Thoracic aorta (tissue), 2 donors: Measurements from ENCODE around the gene FAM83E. TPM values are rescaled to one million over a fixed set of nuclear protein-coding genes. Genes with fewer than 3 reads are reported as not detected.
"Not testable (repeated sequence)": the region's sequence is repeated elsewhere in the genome, so short reads cannot be mapped to it uniquely, and the experiment has no call there.

Experiments
- ATAC-seq: fragments of 150-250 bp; one replicate; pipeline ENCODE4 v1.8.0; 2017; ENCODE audit warnings: low read depth; ENCODE audit not compliant: insufficient number of reproducible peaks, low FRiP score
- DNase-seq: peaks from one replicate; pipeline ENCODE4 v3.0.0-alpha.2; 2020; ENCODE audit warnings: low spot score
- H3K27ac ChIP-seq, 2 donors: fragments of 200-600 bp; sonication (generic); 1 replicate in 1 of 2; 2 replicates in 1 of 2; pipeline ENCODE4 v1.5.1; 2016; ENCODE audit warnings: mild to moderate bottlenecking in 2 of 2, moderate library complexity in 2 of 2
- H3K27me3 ChIP-seq: fragments of 200-600 bp; sonication (generic); replicated peaks from 2 replicates; pipeline ENCODE4 v1.6.0; 2016; ENCODE audit warnings: mild to moderate bottlenecking; ENCODE audit not compliant: insufficient read depth
- H3K36me3 ChIP-seq: fragments of 200-600 bp; sonication (generic); one replicate; pipeline ENCODE4 v1.5.1; 2016
- H3K4me1 ChIP-seq, 2 donors: fragments of 200-600 bp; sonication (generic); 1 replicate in 1 of 2; 2 replicates in 1 of 2; pipeline versions ENCODE4 v1.5.1 to v1.6.0; 2016; ENCODE audit warnings: low read depth in 2 of 2, mild to moderate bottlenecking in 1 of 2; ENCODE audit not compliant: control insufficient read depth in 1 of 2
- H3K4me3 ChIP-seq: fragments of 200-600 bp; sonication (generic); 2 replicates; pipeline ENCODE4 v1.5.1; 2016; ENCODE audit warnings: mild to moderate bottlenecking
- H3K9me3 ChIP-seq: fragments of 200-600 bp; sonication (generic); 2 replicates; pipeline ENCODE4 v1.5.1; 2016
- CTCF ChIP-seq: fragments of 200-600 bp; sonication (generic); IDR thresholded peaks from one replicate; pipeline ENCODE4 v1.5.1; 2019; ENCODE audit warnings: antibody characterized with exemption
- total RNA-seq, 2 donors: library from RNA; depleted of rRNA; stranded (reverse); fragments of >200 nt; gene quantifications; one replicate each; pipeline versions ENCODE4 v1.1.0 to v1.2.3, GENCODE V29; 2016

FAM83E gene
- total RNA-seq, 2 donors from 2014 or later: 2.0 TPM; not detected in 1

GRCh38 chr19:48659768-48660167 is 44.9 kb upstream of the FAM83E start:
- Histone ChIP-seq H3K4me1 (peaks cover 0 to 6% of the 10 kb centered on the region in 2 donors), H3K27ac (no peak overlapping the region), H3K9me3 (no peaks in the 10 kb centered on the region), H3K27me3 (no peaks in the 10 kb centered on the region), H3K4me3 (no peak overlapping the region), H3K36me3 (no peaks in the 10 kb centered on the region)
- ATAC-seq: no peak
- TF ChIP-seq CTCF: no peak
- DNase-seq: no peak

- TF ChIP-seq CTCF: no peak
- Histone ChIP-seq H3K9me3 (no peaks in the 10 kb centered on the region), H3K36me3 (no peaks in the 10 kb centered on the region), H3K27ac (no peak overlapping the region), H3K27me3 (no peaks in the 10 kb centered on the region), H3K4me3 (no peak overlapping the region), H3K4me1 (peaks cover 0 to 6% of the 10 kb centered on the region in 2 donors)
- no peak for ATAC-seq
- no peak for DNase-seq
Measured at GRCh38 chr19:48658483-48658882, 43.6 kb upstream of the FAM83E start.

GRCh38 chr19:48657828-48658227 is 43.0 kb upstream of the FAM83E start:
- not testable (repeated sequence) for ATAC-seq, H3K27ac ChIP-seq, H3K36me3 ChIP-seq, H3K4me1 ChIP-seq, H3K9me3 ChIP-seq, H3K4me3 ChIP-seq, H3K27me3 ChIP-seq, DNase-seq

- ATAC-seq: no peak
- no peak overlapping the region for H3K27ac ChIP-seq
Measured at GRCh38 chr19:48656840-48657474, 42.1 kb upstream of the FAM83E start.

GRCh38 chr19:48654299-48655059 is 39.6 kb upstream of the FAM83E start:
- DNase-seq: no peak
- no peaks in the 10 kb centered on the region for H3K4me1 ChIP-seq
- ATAC-seq: no peak

More at GRCh38 chr19:48656840-48657474, 42.1 kb upstream of the FAM83E start:
- Histone ChIP-seq H3K27me3 (no peaks in the 10 kb centered on the region), H3K36me3 (no peaks in the 10 kb centered on the region), H3K4me1 (peaks cover 0 to 6% of the 10 kb centered on the region in 2 donors), H3K4me3 (no peak overlapping the region), H3K9me3 (no peaks in the 10 kb centered on the region)
- no peak for DNase-seq
- no peak for TF ChIP-seq CTCF

More at GRCh38 chr19:48654299-48655059, 39.6 kb upstream of the FAM83E start:
- no peak for TF ChIP-seq CTCF
- Histone ChIP-seq H3K4me3 (no peak overlapping the region), H3K36me3 (no peaks in the 10 kb centered on the region), H3K9me3 (no peaks in the 10 kb centered on the region), H3K27ac (no peak overlapping the region), H3K27me3 (no peaks in the 10 kb centered on the region)
